Activated CD4-positive, alpha-beta memory T cell treated with anti-CD3 and anti-CD28 coated beads, Interleukin-2, amount 10 ng/mL, durations not matched to agents 7 days and 5 days (primary cell): ENCODE data around the gene MTG1. TPM values are rescaled to one million over a fixed set of nuclear protein-coding genes. Genes with fewer than 3 reads are reported as not detected.
A peak's percentile ranks its signal among the peaks of the same experiment; 100 is the strongest.
"Not testable (repeated sequence)": the region's sequence is repeated elsewhere in the genome, so short reads cannot be mapped to it uniquely, and the experiment has no call there.

Experiments
- CTCF ChIA-PET: fragments of 350-600 bp; sonication (Branson Sonifier 250); formaldehyde crosslinking; loops from one replicate; lab custom pipeline; 2021; ENCODE audit warnings: antibody characterized with exemption, inconsistent platforms; lab: Charles Lee
- POLR2A ChIA-PET: fragments of 350-600 bp; sonication (Branson Sonifier 250); formaldehyde crosslinking; loops from one replicate; lab custom pipeline; 2021; ENCODE audit warnings: antibody characterized with exemption; lab: Charles Lee
- DNase-seq: peaks from one replicate; pipeline ENCODE4 v3.0.0-alpha.2; 2020
- H3K27ac Mint-ChIP-seq: one replicate; pipeline ENCODE4 v1.8.0; 2021; ENCODE audit warnings: mild to moderate bottlenecking, mixed read lengths
- H3K27me3 Mint-ChIP-seq: one replicate; pipeline ENCODE4 v1.8.0; 2021; ENCODE audit warnings: mixed read lengths
- H3K36me3 Mint-ChIP-seq: one replicate; pipeline ENCODE4 v1.8.0; 2021; ENCODE audit warnings: low read depth, mixed read lengths
- H3K4me1 Mint-ChIP-seq: one replicate; pipeline ENCODE4 v1.8.0; 2021; ENCODE audit warnings: mixed read lengths
- H3K4me3 Mint-ChIP-seq: one replicate; pipeline ENCODE4 v1.8.0; 2021; ENCODE audit warnings: mild to moderate bottlenecking, mixed read lengths
- H3K9me3 Mint-ChIP-seq: one replicate; pipeline ENCODE4 v1.8.0; 2021; ENCODE audit warnings: mixed read lengths
- total RNA-seq, 2 experiments: library from RNA; stranded (reverse); gene quantifications; one replicate each; pipeline ENCODE4 v1.2.3, GENCODE V29; 2021

The MTG1 gene
- total RNA-seq, 2 experiments from 2014 or later: 41.7 to 42.2 TPM

DNA sequence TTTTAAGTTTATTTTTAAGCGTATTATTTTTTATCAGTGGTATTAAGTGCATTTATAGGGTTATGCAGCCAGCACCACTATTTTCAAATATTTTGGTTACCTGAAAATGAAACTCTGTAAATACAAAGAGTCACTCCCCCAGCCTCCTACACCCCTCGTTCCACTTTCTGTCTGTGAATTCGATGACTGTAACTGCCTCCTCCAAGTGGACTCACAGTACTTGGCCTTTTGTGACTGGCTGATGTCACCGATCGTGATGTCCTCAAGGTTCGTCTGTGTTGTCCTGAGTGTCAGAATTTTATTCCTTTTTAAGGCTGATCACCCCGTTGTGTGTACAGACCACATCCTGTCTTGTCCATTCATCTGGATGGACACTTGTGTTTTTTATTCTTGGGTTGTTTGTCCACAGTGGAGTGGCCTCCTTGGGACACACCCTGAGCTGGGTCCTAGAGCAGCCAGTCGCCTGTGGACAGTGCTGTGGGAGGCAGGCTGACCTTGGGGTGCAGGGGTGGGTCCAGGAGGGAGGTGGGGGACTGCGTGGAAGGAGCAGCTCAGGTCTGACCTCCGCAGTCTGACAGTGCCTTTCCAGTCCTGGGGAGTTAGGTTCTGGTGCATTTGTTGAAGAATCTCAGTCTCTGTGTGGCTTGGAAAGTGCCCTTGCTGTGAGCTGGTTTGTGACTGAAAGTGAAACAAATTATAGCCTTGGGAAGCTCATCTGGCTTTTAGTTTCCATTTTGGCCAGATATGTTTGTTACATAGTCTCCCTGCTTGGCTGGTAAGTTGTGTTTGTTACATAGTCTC lies 6.9 kb downstream of the MTG1 start:
- ChIA-PET POLR2A (interaction anchor here (1.1 to 2.7 kb wide), 4 partner anchors 11 to 136 kb away, joined by 3 to 15 read pairs (median 4); no protein-coding TSS in a partner anchor), CTCF (interaction anchor here (1.0 to 1.2 kb wide), 4 partner anchors 10 to 173 kb away, joined by 3 to 5 read pairs (median 4); no protein-coding TSS in a partner anchor)
- Mint-ChIP-seq H3K27ac (peak overlapping the region; percentile 80), H3K4me3 (no peak overlapping the region), H3K36me3 (peaks cover 76% of the 10 kb centered on the region), H3K27me3 (no peaks in the 10 kb centered on the region), H3K4me1 (peaks cover 62% of the 10 kb centered on the region), H3K9me3 (no peaks in the 10 kb centered on the region)
- DNase-seq: no peak

DNA sequence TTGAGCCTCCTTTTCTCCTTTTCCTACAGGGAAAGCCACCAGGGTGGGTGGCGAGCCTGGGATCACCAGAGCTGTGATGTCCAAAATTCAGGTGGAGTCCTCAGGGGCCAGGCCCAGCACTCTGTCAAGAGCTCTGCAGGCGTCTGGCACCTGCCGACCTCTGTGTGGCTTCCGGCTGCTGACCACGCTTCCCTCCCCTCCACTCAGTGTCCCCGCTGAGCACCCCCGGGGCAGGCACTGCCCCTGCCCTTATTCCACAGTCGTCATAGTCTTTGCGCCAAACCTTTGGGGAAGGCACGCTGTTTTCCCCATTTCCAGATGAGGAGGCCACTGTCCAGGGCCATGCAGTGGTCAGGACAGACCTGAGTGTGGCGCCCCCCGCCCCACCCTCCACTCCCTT lies 7.5 kb downstream of the MTG1 start:
- Mint-ChIP-seq H3K9me3 (no peaks in the 10 kb centered on the region), H3K27ac (peak overlapping the region; percentile 80), H3K4me3 (no peak overlapping the region), H3K27me3 (no peaks in the 10 kb centered on the region), H3K4me1 (peaks cover 63% of the 10 kb centered on the region), H3K36me3 (peaks cover 80% of the 10 kb centered on the region)
- no peak for DNase-seq
- CTCF ChIA-PET: interaction anchor here (1.0 to 1.2 kb wide), 4 partner anchors 10 to 172 kb away, joined by 3 to 5 read pairs (median 4); no protein-coding TSS in a partner anchor
- POLR2A ChIA-PET: interaction anchor here (1.1 to 2.7 kb wide), 4 partner anchors 11 to 137 kb away, joined by 3 to 15 read pairs (median 4); no protein-coding TSS in a partner anchor

DNA sequence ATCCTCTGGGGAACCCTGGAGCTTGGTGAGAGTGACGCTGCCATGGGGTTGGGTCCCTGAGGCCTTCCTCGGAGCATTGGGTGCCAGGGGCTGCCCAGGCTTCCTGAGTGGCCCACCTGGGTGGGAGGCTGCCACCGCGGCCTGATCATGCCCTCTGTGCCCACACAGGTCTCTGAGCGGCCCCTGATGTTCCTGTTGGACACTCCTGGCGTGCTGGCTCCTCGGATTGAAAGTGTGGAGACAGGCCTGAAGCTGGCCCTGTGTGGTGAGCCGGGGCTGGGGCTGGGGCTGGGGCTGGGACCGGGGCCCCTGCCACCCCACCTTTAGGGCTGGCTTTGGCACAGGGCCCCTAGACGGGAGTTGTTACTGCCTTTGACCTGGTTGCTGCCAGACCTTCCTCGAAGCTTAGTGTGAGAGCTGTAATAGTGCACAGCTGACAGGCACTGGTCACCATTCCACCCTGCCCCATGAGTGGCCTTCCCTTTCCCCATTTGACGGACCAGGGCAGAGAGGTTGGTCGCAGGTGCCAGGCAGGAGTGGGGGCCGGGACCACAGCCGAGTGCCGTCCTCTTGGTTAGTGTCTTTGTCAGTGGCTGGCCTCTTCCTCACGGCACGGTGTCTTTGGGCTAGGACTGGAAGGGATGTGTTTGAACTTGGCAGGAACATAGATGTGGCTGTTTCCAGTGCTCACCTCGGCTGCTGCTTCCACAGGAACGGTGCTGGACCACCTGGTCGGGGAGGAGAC lies 8.2 kb downstream of the MTG1 start:
- H3K27me3 Mint-ChIP-seq: no peaks in the 10 kb centered on the region
- H3K4me3 Mint-ChIP-seq: no peak overlapping the region
- H3K27ac Mint-ChIP-seq: peak overlapping the region; percentile 12
- ChIA-PET CTCF (interaction anchor here (1.0 to 1.2 kb wide), 2 partner anchors 11 to 73 kb away, joined by 4 to 5 read pairs; no protein-coding TSS in a partner anchor), POLR2A (interaction anchor here (1.4 to 2.7 kb wide), 3 partner anchors 12 to 45 kb away, joined by 3 to 15 read pairs (median 4); no protein-coding TSS in a partner anchor)
- peaks cover 61% of the 10 kb centered on the region for H3K4me1 Mint-ChIP-seq
- no peak for DNase-seq
- H3K36me3 Mint-ChIP-seq: peaks cover 80% of the 10 kb centered on the region
- H3K9me3 Mint-ChIP-seq: no peaks in the 10 kb centered on the region

DNA sequence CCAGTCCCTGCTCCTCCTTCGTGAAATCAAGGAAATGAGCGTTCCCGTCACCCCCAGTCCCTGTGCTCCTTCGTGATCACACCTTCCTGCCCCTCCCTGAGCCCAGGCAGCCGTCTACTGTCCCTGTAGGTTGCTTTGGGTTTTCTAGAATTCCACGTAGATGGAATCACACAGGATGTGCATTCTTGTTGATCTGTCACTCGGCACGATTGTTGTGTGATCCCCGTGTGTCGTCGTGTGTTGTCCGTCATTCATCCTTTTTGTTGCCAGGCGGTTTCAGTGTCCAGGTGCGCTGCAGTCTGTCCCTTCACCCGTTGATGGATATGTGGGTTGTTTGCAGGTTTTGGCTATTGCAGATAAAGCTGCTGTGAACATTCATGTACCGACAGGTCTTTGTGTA lies 9.4 kb downstream of the MTG1 start:
- H3K36me3 Mint-ChIP-seq: peaks cover 80% of the 10 kb centered on the region
- H3K4me1 Mint-ChIP-seq: peaks cover 59% of the 10 kb centered on the region
- POLR2A ChIA-PET: no interaction called here
- CTCF ChIA-PET: interaction anchor here (0.6 kb wide), 1 partner anchor 103 kb away, joined by 3 read pairs; no protein-coding TSS in a partner anchor
- DNase-seq: no peak
- no peaks in the 10 kb centered on the region for H3K27me3 Mint-ChIP-seq
- H3K27ac Mint-ChIP-seq: no peak overlapping the region
- no peak overlapping the region for H3K4me3 Mint-ChIP-seq
- peaks cover 3% of the 10 kb centered on the region for H3K9me3 Mint-ChIP-seq

DNA sequence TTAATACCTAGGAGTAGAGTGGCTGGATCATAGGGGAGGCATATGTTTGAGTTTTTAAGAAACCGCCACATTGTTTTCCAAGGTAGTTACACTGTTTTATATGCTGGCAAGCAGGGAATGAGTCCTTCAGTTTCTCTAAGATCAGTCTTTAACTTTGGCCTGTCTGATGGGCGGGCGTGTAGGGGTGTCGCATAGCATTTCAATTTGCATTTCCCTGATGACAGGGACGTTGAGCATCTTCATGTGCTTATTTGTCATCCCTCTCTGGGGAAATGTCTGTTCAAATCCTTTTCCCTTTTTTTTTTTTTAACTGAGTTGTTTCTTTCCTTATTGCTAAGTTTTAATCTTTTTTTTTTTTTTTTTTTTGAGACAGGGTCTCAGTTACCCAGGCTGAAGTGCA lies 9.8 kb downstream of the MTG1 start:
- Mint-ChIP-seq H3K27me3 (no peaks in the 10 kb centered on the region), H3K4me3 (no peak overlapping the region), H3K27ac (no peak overlapping the region), H3K36me3 (peaks cover 80% of the 10 kb centered on the region), H3K4me1 (peaks cover 59% of the 10 kb centered on the region), H3K9me3 (peaks cover 6% of the 10 kb centered on the region)
- DNase-seq: no peak
- ChIA-PET CTCF (interaction anchor here (0.6 kb wide), 1 partner anchor 104 kb away, joined by 3 read pairs; no protein-coding TSS in a partner anchor), POLR2A (no interaction called here)

DNA sequence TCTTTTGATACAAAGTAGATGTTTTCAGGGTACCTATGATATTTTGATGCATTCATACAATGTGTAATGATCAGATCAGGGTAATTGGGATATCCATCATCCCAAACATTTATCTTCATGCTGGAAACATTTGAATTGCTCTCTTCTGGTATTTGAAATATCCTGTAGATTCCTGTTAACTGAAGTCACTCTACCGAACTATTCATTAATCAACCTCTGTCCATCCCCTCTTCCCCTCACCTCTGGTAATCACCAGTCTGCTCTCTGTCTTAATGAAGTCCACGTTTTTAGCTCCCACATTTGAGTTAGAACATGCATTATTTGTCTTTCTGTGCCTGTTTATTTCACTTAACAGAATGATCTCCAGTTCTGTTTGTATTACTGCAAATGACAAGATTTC lies 11.3 kb downstream of the MTG1 start:
- POLR2A ChIA-PET: interaction anchor here (1.0 to 1.3 kb wide), 2 partner anchors 15 to 76 kb away, joined by 3 to 4 read pairs; no protein-coding TSS in a partner anchor
- Mint-ChIP-seq H3K9me3 (peaks cover 17% of the 10 kb centered on the region), H3K4me3 (no peak overlapping the region), H3K27ac (no peak overlapping the region), H3K36me3 (peaks cover 81% of the 10 kb centered on the region), H3K4me1 (peaks cover 53% of the 10 kb centered on the region), H3K27me3 (no peaks in the 10 kb centered on the region)
- no peak for DNase-seq
- CTCF ChIA-PET: interaction anchor here (1.0 kb wide), 1 partner anchor 76 kb away, joined by 3 read pairs; no protein-coding TSS in a partner anchor

DNA sequence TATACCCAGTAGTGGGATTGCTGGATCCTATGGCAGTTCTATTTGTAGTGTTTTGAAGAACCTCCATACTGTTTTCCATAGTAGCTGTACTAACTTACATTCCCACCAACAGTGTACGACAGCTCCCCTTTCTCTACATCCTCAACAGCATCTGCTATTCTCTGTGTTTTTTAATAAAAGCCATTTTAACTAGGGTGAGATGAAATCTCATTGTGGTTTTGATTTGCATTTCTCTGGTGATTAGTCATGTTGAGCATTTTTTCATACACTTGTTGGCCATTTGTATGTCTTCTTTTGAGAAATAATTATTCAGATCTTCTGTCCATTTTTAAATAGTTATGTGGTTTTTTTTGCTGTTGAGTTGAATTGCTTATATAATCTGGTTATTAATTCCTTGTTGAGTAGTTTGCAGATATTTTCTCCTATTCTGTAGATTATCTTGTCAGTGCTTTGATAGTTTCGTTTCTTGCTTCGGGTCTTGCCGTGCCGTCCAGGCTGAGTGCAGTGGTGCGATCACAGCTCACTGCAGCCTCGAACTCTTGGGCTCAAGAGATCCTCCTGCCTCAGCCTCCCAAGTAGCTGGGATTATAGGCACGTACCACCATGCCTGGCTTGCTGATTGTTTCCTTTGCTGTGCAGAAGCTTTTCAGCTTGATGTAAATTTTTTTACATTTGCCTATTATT lies 12.0 kb downstream of the MTG1 start:
- H3K27me3 Mint-ChIP-seq: no peaks in the 10 kb centered on the region
- peaks cover 46% of the 10 kb centered on the region for H3K4me1 Mint-ChIP-seq
- DNase-seq: no peak
- H3K9me3 Mint-ChIP-seq: peaks cover 19% of the 10 kb centered on the region
- CTCF ChIA-PET: interaction anchor here (1.0 kb wide), 1 partner anchor 76 kb away, joined by 3 read pairs; no protein-coding TSS in a partner anchor
- peaks cover 83% of the 10 kb centered on the region for H3K36me3 Mint-ChIP-seq
- POLR2A ChIA-PET: interaction anchor here (1.0 to 1.3 kb wide), 2 partner anchors 16 to 76 kb away, joined by 3 to 4 read pairs; no protein-coding TSS in a partner anchor
- H3K4me3 Mint-ChIP-seq: no peak overlapping the region
- H3K27ac Mint-ChIP-seq: peak overlapping the region; percentile 62

DNA sequence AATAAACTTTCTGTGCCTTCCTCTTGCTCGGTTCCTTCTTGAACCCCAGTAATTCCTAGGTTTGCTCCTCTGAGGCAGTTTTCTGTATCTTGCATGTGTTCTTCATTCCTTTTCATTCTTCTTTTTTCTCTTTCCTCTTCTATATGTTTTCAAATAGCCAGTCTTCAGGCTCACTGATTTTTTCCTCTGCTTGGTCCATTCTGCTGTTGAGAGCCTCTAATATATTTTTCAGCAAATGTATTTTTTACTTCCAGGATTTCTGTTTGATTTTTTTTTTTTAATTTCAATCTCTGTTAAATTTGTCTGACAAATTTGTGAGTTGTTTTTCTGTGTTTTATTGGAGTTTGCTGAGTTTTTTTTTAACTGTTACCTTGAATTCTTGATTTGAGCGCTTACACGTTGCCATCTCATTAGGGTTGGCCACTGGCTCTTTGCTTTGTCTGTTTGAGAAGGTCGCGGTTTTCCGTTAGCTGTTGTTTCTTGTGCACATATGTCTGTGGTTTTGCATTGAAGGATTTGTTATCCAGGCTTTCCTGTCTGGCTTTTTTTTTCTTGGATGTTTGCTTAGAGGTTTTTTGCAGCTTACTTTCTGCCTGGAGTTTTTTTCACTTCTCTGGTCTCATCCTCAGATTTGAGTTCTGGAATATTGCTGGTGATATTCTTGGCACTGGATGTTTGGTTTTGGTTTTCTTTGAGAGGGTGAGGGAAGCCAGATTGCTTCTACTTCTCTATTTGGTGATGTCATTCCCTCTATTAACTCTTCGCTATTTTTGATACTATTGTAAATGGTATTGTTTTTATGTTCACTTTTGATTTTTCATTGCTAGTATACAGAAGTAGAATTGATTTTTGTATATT lies 17.8 kb downstream of the MTG1 start:
- peaks cover 43% of the 10 kb centered on the region for H3K9me3 Mint-ChIP-seq
- H3K27me3 Mint-ChIP-seq: no peaks in the 10 kb centered on the region
- no peak overlapping the region for H3K27ac Mint-ChIP-seq
- DNase-seq: no peak
- H3K36me3 Mint-ChIP-seq: peaks cover 89% of the 10 kb centered on the region
- H3K4me3 Mint-ChIP-seq: no peak overlapping the region
- peaks cover 12% of the 10 kb centered on the region for H3K4me1 Mint-ChIP-seq
- ChIA-PET POLR2A (no interaction called here), CTCF (interaction anchor here (1.1 kb wide), 1 partner anchor 82 kb away, joined by 3 read pairs; no protein-coding TSS in a partner anchor)

DNA sequence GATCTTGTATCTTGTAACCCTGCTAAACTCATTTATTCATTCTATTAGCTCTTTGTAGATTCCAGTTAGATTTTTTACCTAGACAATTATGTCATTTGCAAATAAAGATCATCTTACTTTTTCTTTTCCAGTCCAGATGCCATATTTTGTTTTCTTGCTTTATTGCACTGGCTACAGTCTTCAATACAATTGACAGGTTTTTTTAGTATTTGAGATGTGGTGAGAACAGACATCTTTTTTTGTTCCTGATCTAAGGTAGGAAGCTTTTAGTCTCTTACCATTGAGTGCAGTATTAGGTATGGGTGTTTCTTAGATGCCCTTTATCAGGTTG lies 18.4 kb downstream of the MTG1 start:
- POLR2A ChIA-PET: no interaction called here
- peaks cover 43% of the 10 kb centered on the region for H3K9me3 Mint-ChIP-seq
- peaks cover 6% of the 10 kb centered on the region for H3K4me1 Mint-ChIP-seq
- CTCF ChIA-PET: interaction anchor here (1.1 kb wide), 1 partner anchor 83 kb away, joined by 3 read pairs; no protein-coding TSS in a partner anchor
- H3K36me3 Mint-ChIP-seq: peaks cover 83% of the 10 kb centered on the region
- H3K4me3 Mint-ChIP-seq: no peak overlapping the region
- no peaks in the 10 kb centered on the region for H3K27me3 Mint-ChIP-seq
- DNase-seq: no peak
- H3K27ac Mint-ChIP-seq: no peak overlapping the region

DNA sequence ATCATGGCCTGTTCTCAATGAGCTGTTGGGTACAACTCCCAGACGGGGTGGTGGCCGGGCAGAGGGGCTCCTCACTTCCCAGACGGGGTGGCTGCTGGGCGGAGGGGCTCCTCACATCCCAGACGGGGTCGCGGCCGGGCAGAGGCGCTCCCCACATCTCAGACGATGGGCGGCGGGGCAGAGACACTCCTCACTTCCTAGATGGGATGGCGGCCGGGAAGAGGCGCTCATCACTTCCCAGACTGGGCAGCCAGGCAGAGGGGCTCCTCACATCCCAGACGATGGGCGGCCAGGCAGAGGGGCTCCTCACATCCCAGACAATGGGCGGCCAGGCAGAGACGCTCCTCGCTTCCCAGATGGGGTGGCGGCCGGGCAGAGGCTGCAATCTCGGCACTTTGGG lies 20.4 kb downstream of the MTG1 start:
- POLR2A ChIA-PET, H3K27me3 Mint-ChIP-seq, H3K4me3 Mint-ChIP-seq, CTCF ChIA-PET, H3K27ac Mint-ChIP-seq, H3K4me1 Mint-ChIP-seq, DNase-seq: not testable (repeated sequence)
- peaks cover 32% of the 10 kb centered on the region for H3K9me3 Mint-ChIP-seq
- H3K36me3 Mint-ChIP-seq: peaks cover 69% of the 10 kb centered on the region

DNA sequence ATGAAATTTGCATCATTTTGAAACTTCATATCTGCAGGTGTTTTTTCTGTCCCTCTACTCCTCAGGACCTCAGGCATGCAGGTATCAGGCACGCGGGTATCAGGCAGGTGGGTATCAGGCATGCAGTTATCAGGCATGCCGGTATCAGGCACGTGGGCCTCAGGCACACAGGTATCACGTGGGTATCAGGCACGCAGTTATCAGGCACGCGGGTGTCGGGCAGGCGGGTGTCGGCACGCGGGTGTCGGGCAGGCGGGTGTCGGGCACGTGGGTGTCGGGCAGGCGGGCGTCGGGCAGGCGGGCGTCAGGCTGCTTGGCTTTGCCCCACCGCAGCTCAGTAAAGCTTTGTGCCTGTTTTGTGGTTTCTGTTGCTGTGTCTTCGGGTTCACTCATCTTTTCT lies 21.8 kb downstream of the MTG1 start:
- H3K9me3 Mint-ChIP-seq: peaks cover 27% of the 10 kb centered on the region
- no peak overlapping the region for H3K27ac Mint-ChIP-seq
- H3K4me1 Mint-ChIP-seq: no peaks in the 10 kb centered on the region
- H3K36me3 Mint-ChIP-seq: peaks cover 59% of the 10 kb centered on the region
- ChIA-PET POLR2A (no interaction called here), CTCF (no interaction called here)
- H3K27me3 Mint-ChIP-seq: no peaks in the 10 kb centered on the region
- DNase-seq: no peak
- H3K4me3 Mint-ChIP-seq: no peak overlapping the region
